Stimulated activated effector memory CD8-positive, alpha-beta T cell treated with anti-CD3 and anti-CD28 coated beads, Interleukin-12 subunit alpha, Interleukin-12 subunit beta, amount 100 ng/mL, for 72 hours (primary cell): Measurements from ENCODE around the gene OR52D1.

Source experiments
- ATAC-seq: fragments of 150-1000 bp; cut with Tn5 transposase; 2 replicates; pipeline ENCODE4 v1.10.0; 2021
- DNase-seq, 2 donors: peaks; one replicate each; pipeline ENCODE4 v3.0.0; 2021 to 2022; ENCODE audit warnings: low spot score in 2 of 2
- H3K27ac Mint-ChIP-seq: one replicate; pipeline ENCODE4 v1.8.0; 2022; ENCODE audit warnings: mild to moderate bottlenecking, mixed read lengths
- H3K36me3 Mint-ChIP-seq: one replicate; pipeline ENCODE4 v1.8.0; 2022; ENCODE audit warnings: mild to moderate bottlenecking, mixed read lengths
- H3K4me1 Mint-ChIP-seq: one replicate; pipeline ENCODE4 v1.8.0; 2022; ENCODE audit warnings: mixed read lengths
- H3K4me3 Mint-ChIP-seq: one replicate; pipeline ENCODE4 v1.8.0; 2022; ENCODE audit warnings: mild to moderate bottlenecking, mixed read lengths
- H3K9me3 Mint-ChIP-seq: one replicate; pipeline ENCODE4 v1.8.0; 2022; ENCODE audit warnings: mixed read lengths

Gene OR52D1

GRCh38 chr11:5504403-5504921 lies 16.0 kb downstream of the OR52D1 start:
- ATAC-seq (no peak), DNase-seq (no peak)
- Mint-ChIP-seq H3K4me3 (no peak overlapping the region), H3K9me3 (no peaks in the 10 kb centered on the region), H3K36me3 (no peaks in the 10 kb centered on the region), H3K4me1 (no peaks in the 10 kb centered on the region), H3K27ac (no peak overlapping the region)

- DNase-seq (no peak), ATAC-seq (no peak)
- H3K4me1 Mint-ChIP-seq, result no peaks in the 10 kb centered on the region
- H3K36me3 Mint-ChIP-seq, result no peaks in the 10 kb centered on the region
- no peak overlapping the region for H3K4me3 Mint-ChIP-seq
- no peaks in the 10 kb centered on the region for H3K9me3 Mint-ChIP-seq
- no peak overlapping the region for H3K27ac Mint-ChIP-seq
Observed at GRCh38 chr11:5505363-5506048, 17.0 kb downstream of the OR52D1 start.

GRCh38 chr11:5507177-5507932 lies 18.9 kb downstream of the OR52D1 start:
- ATAC-seq, result no peak
- no peaks in the 10 kb centered on the region for H3K9me3 Mint-ChIP-seq

GRCh38 chr11:5507933-5508305 lies 19.4 kb downstream of the OR52D1 start:
- peak; percentile 14 for ATAC-seq
- DNase-seq, result no peak
- Mint-ChIP-seq H3K4me1 (no peaks in the 10 kb centered on the region), H3K4me3 (no peak overlapping the region), H3K36me3 (no peaks in the 10 kb centered on the region), H3K27ac (no peak overlapping the region), H3K9me3 (no peaks in the 10 kb centered on the region)

More at GRCh38 chr11:5507177-5507932, 18.9 kb downstream of the OR52D1 start:
- Mint-ChIP-seq H3K27ac (no peak overlapping the region), H3K4me1 (no peaks in the 10 kb centered on the region), H3K36me3 (no peaks in the 10 kb centered on the region), H3K4me3 (no peak overlapping the region)
- DNase-seq, result no peak

- Mint-ChIP-seq H3K9me3 (no peaks in the 10 kb centered on the region), H3K27ac (no peak overlapping the region), H3K36me3 (no peaks in the 10 kb centered on the region), H3K4me3 (no peak overlapping the region), H3K4me1 (no peaks in the 10 kb centered on the region)
- ATAC-seq (no peak), DNase-seq (no peak)
Observed at GRCh38 chr11:5508605-5509004, 20.1 kb downstream of the OR52D1 start.

- H3K4me1 Mint-ChIP-seq, result no peaks in the 10 kb centered on the region
- no peak within 1 kb of the TSS for H3K4me3 Mint-ChIP-seq
- DNase-seq (no peak), ATAC-seq (no peak)
- no peak within 1 kb of the TSS for H3K27ac Mint-ChIP-seq
- H3K9me3 Mint-ChIP-seq, result no peaks in the 10 kb centered on the region
- no peaks in the 10 kb centered on the region for H3K36me3 Mint-ChIP-seq
Observed at GRCh38 chr11:5509803-5510202, 21.3 kb downstream of the OR52D1 start, which contains the start of gene UBQLN3. TSS of gene UBQLN3 (minus strand) at chr11:5509957. CDS start at chr11:5509558, 399 bp downstream.

- no peak for DNase-seq
- H3K4me3 Mint-ChIP-seq, result no peak overlapping the region
- no peak overlapping the region for H3K27ac Mint-ChIP-seq
- H3K9me3 Mint-ChIP-seq, result no peaks in the 10 kb centered on the region
- no peaks in the 10 kb centered on the region for H3K36me3 Mint-ChIP-seq
- peak; percentile 36 for ATAC-seq
- H3K4me1 Mint-ChIP-seq, result no peaks in the 10 kb centered on the region
Observed at GRCh38 chr11:5514841-5515240, 26.4 kb downstream of the OR52D1 start.

GRCh38 chr11:5516599-5516998 lies 28.1 kb downstream of the OR52D1 start, which contains the start of gene UBQLNL:
TSS of gene UBQLNL (minus strand) at chr11:5516699. CDS start at chr11:5516441, 258 bp downstream.
- ATAC-seq (no peak), DNase-seq (no peak)
- no peak within 1 kb of the TSS for H3K27ac Mint-ChIP-seq
- no peaks in the 10 kb centered on the region for H3K9me3 Mint-ChIP-seq
- H3K4me1 Mint-ChIP-seq, result no peaks in the 10 kb centered on the region
- H3K4me3 Mint-ChIP-seq, result no peak within 1 kb of the TSS
- H3K36me3 Mint-ChIP-seq, result no peaks in the 10 kb centered on the region

- Mint-ChIP-seq H3K27ac (no peak overlapping the region), H3K36me3 (no peaks in the 10 kb centered on the region), H3K4me3 (no peak overlapping the region), H3K4me1 (no peaks in the 10 kb centered on the region), H3K9me3 (no peaks in the 10 kb centered on the region)
- DNase-seq (no peak), ATAC-seq (no peak)
Observed at GRCh38 chr11:5521540-5521939, 33.1 kb downstream of the OR52D1 start.

- Mint-ChIP-seq H3K36me3 (no peaks in the 10 kb centered on the region), H3K9me3 (no peaks in the 10 kb centered on the region), H3K4me1 (no peaks in the 10 kb centered on the region), H3K4me3 (no peak overlapping the region), H3K27ac (no peak overlapping the region)
- ATAC-seq (no peak), DNase-seq (no peak)
Observed at GRCh38 chr11:5522308-5522707, 33.8 kb downstream of the OR52D1 start.

- ATAC-seq, result no peak
- no peak overlapping the region for H3K4me3 Mint-ChIP-seq
- H3K36me3 Mint-ChIP-seq, result no peaks in the 10 kb centered on the region
- H3K27ac Mint-ChIP-seq, result no peak overlapping the region
- no peaks in the 10 kb centered on the region for H3K4me1 Mint-ChIP-seq
- no peaks in the 10 kb centered on the region for H3K9me3 Mint-ChIP-seq
- DNase-seq, result no peak
Observed at GRCh38 chr11:5524756-5525155, 36.3 kb downstream of the OR52D1 start.

- Mint-ChIP-seq H3K36me3 (no peaks in the 10 kb centered on the region), H3K9me3 (no peaks in the 10 kb centered on the region), H3K27ac (no peak overlapping the region), H3K4me3 (no peak overlapping the region), H3K4me1 (no peaks in the 10 kb centered on the region)
- ATAC-seq (no peak), DNase-seq (no peak)
Observed at GRCh38 chr11:5527716-5528115, 39.2 kb downstream of the OR52D1 start.

- DNase-seq, result no peak
- no peak for ATAC-seq
Observed at GRCh38 chr11:5528495-5528894, 40.0 kb downstream of the OR52D1 start.

GRCh38 chr11:5531053-5531831 lies 42.8 kb downstream of the OR52D1 start:
- H3K4me3 Mint-ChIP-seq, result no peak overlapping the region
- DNase-seq, result no peak
- no peak overlapping the region for H3K27ac Mint-ChIP-seq
- ATAC-seq, result no peak
- H3K36me3 Mint-ChIP-seq, result no peaks in the 10 kb centered on the region
- H3K9me3 Mint-ChIP-seq, result no peaks in the 10 kb centered on the region
- no peaks in the 10 kb centered on the region for H3K4me1 Mint-ChIP-seq

More at GRCh38 chr11:5528495-5528894, 40.0 kb downstream of the OR52D1 start:
- Mint-ChIP-seq H3K4me1 (no peaks in the 10 kb centered on the region), H3K9me3 (no peaks in the 10 kb centered on the region), H3K36me3 (no peaks in the 10 kb centered on the region), H3K27ac (no peak overlapping the region), H3K4me3 (no peak overlapping the region)

- Mint-ChIP-seq H3K27ac (no peak overlapping the region), H3K36me3 (no peaks in the 10 kb centered on the region), H3K9me3 (no peaks in the 10 kb centered on the region), H3K4me3 (no peak overlapping the region), H3K4me1 (no peaks in the 10 kb centered on the region)
- ATAC-seq, result no peak
- no peak for DNase-seq
Observed at GRCh38 chr11:5534046-5534445, 45.6 kb downstream of the OR52D1 start.
